GM19328 (cell line): ENCODE results near the gene DUS3L.

Experiments
- ATAC-seq: cut with Tn5 transposase; IDR thresholded peaks from one replicate; pipeline ENCODE4 v1.9.1; 2021; ENCODE audit warnings: mild to moderate bottlenecking, moderate library complexity; ENCODE audit not compliant: unreplicated experiment

DUS3L gene

GRCh38 chr19:5822181-5822844 lies 31.4 kb upstream of the DUS3L start:
- no peak for ATAC-seq

- ATAC-seq = no peak
Observed at GRCh38 chr19:5821521-5822180, 30.7 kb upstream of the DUS3L start.

- no peak for ATAC-seq
Observed at GRCh38 chr19:5820785-5821184, 29.8 kb upstream of the DUS3L start.

- no peak for ATAC-seq
Observed at GRCh38 chr19:5818594-5818993, 27.6 kb upstream of the DUS3L start.

- ATAC-seq = no peak
Observed at GRCh38 chr19:5817218-5817617, 26.3 kb upstream of the DUS3L start.

GRCh38 chr19:5814852-5815246 lies 23.9 kb upstream of the DUS3L start:
- no peak for ATAC-seq

GRCh38 chr19:5814123-5814851 lies 23.3 kb upstream of the DUS3L start:
- ATAC-seq = no peak

- ATAC-seq = no peak
Observed at GRCh38 chr19:5811117-5811516, 20.2 kb upstream of the DUS3L start.

GRCh38 chr19:5809469-5809868 lies 18.5 kb upstream of the DUS3L start:
- ATAC-seq = no peak

GRCh38 chr19:5809053-5809452 lies 18.1 kb upstream of the DUS3L start:
- no peak for ATAC-seq

GRCh38 chr19:5808120-5808816 lies 17.3 kb upstream of the DUS3L start:
- ATAC-seq = no peak

- no peak for ATAC-seq
Observed at GRCh38 chr19:5806905-5807304, 15.9 kb upstream of the DUS3L start.

GRCh38 chr19:5806133-5806489 lies 15.1 kb upstream of the DUS3L start:
- no peak for ATAC-seq

GRCh38 chr19:5805462-5806132 lies 14.6 kb upstream of the DUS3L start:
- no peak for ATAC-seq

- ATAC-seq = no peak
Observed at GRCh38 chr19:5804516-5805461, 13.8 kb upstream of the DUS3L start, which contains the start of gene NRTN. NRTN (plus strand) TSS chr19:5805067; CDS start chr19:5824166, 19,099 bp downstream.

GRCh38 chr19:5803752-5804515 lies 13.0 kb upstream of the DUS3L start:
- no peak for ATAC-seq

- ATAC-seq = no peak
Observed at GRCh38 chr19:5803441-5803751, 12.4 kb upstream of the DUS3L start.

- no peak for ATAC-seq
Observed at GRCh38 chr19:5801796-5802619, 11.0 kb upstream of the DUS3L start.
